H7 (cell line): ENCODE measurements around the gene COL4A1. TPM values are rescaled to one million over a fixed set of nuclear protein-coding genes. Genes with fewer than 3 reads are reported as not detected.

Experiments
- DNase-seq: peaks from one replicate; pipeline ENCODE4 v3.0.0; 2012
- H3K27me3 ChIP-seq: 2 replicates; pipeline ENCODE4 v1.6.0; 2011; ENCODE audit warnings: mild to moderate bottlenecking, low read length; ENCODE audit not compliant: control insufficient read depth, insufficient read depth
- H3K36me3 ChIP-seq: replicated peaks from 2 replicates; pipeline ENCODE4 v1.5.1; 2011; ENCODE audit warnings: low read length; ENCODE audit not compliant: control insufficient read depth, insufficient read depth
- H3K4me3 ChIP-seq: 2 replicates; pipeline ENCODE4 v1.5.1; 2011; ENCODE audit warnings: low read depth, mild to moderate bottlenecking, control low read depth, low read length, moderate library complexity; ENCODE audit not compliant: insufficient read depth
- total RNA-seq: library from RNA; depleted of rRNA; stranded (reverse); fragments of >200 nt; shearing (Covaris generic); gene quantifications from 2 replicates; pipeline ENCODE4 v1.2.3, GENCODE V29; 2014

The COL4A1 gene
- total RNA-seq, 1 experiment from 2014 or later: 135 TPM

- no peaks in the 10 kb centered on the region for H3K36me3 ChIP-seq
- peak; percentile 58 for DNase-seq
These were observed 172.2 kb downstream of the COL4A1 start for GRCh38 chr13:110134801-110135200.

GRCh38 chr13:110133425-110134235 lies 173.3 kb downstream of the COL4A1 start:
- Histone ChIP-seq H3K36me3 (no peaks in the 10 kb centered on the region), H3K27me3 (peaks cover 2% of the 10 kb centered on the region; the same call in 1 of the 2 replicates), H3K4me3 (no peak overlapping the region)
- DNase-seq: no peak

More at GRCh38 chr13:110134801-110135200, 172.2 kb downstream of the COL4A1 start:
- Histone ChIP-seq H3K4me3 (no peak overlapping the region), H3K27me3 (peaks cover 2% of the 10 kb centered on the region; the same call in 1 of the 2 replicates)

GRCh38 chr13:110132225-110132982 lies 174.6 kb downstream of the COL4A1 start:
- Histone ChIP-seq H3K27me3 (no peaks in the 10 kb centered on the region), H3K4me3 (no peak overlapping the region), H3K36me3 (no peaks in the 10 kb centered on the region)
- DNase-seq: peak; percentile 48

GRCh38 chr13:110131424-110131823 lies 175.5 kb downstream of the COL4A1 start:
- Histone ChIP-seq H3K4me3 (no peak overlapping the region), H3K27me3 (no peaks in the 10 kb centered on the region), H3K36me3 (no peaks in the 10 kb centered on the region)
- DNase-seq: peak; percentile 23

GRCh38 chr13:110130431-110130830 lies 176.5 kb downstream of the COL4A1 start:
- Histone ChIP-seq H3K4me3 (no peak overlapping the region), H3K36me3 (no peaks in the 10 kb centered on the region), H3K27me3 (no peaks in the 10 kb centered on the region)
- DNase-seq: no peak

- no peaks in the 10 kb centered on the region for H3K27me3 ChIP-seq
- H3K36me3 ChIP-seq: no peaks in the 10 kb centered on the region
- DNase-seq: no peak
These were observed 177.3 kb downstream of the COL4A1 start for GRCh38 chr13:110129539-110130186.

GRCh38 chr13:110129076-110129475 lies 177.9 kb downstream of the COL4A1 start:
- H3K36me3 ChIP-seq: no peaks in the 10 kb centered on the region
- no peak overlapping the region for H3K4me3 ChIP-seq
- no peak for DNase-seq
- H3K27me3 ChIP-seq: no peaks in the 10 kb centered on the region

More at GRCh38 chr13:110129539-110130186, 177.3 kb downstream of the COL4A1 start:
- H3K4me3 ChIP-seq: no peak overlapping the region

- no peaks in the 10 kb centered on the region for H3K36me3 ChIP-seq
- no peaks in the 10 kb centered on the region for H3K27me3 ChIP-seq
- no peak overlapping the region for H3K4me3 ChIP-seq
- no peak for DNase-seq
These were observed 178.4 kb downstream of the COL4A1 start for GRCh38 chr13:110128546-110128945.

- Histone ChIP-seq H3K36me3 (no peaks in the 10 kb centered on the region), H3K4me3 (no peak overlapping the region), H3K27me3 (no peaks in the 10 kb centered on the region)
- no peak for DNase-seq
These were observed 178.9 kb downstream of the COL4A1 start for GRCh38 chr13:110127986-110128511.

GRCh38 chr13:110126391-110126961 lies 180.5 kb downstream of the COL4A1 start:
- peak; percentile 76 for DNase-seq
- Histone ChIP-seq H3K27me3 (no peaks in the 10 kb centered on the region), H3K4me3 (no peak overlapping the region), H3K36me3 (no peaks in the 10 kb centered on the region)

GRCh38 chr13:110125613-110126272 lies 181.2 kb downstream of the COL4A1 start:
- H3K36me3 ChIP-seq: no peaks in the 10 kb centered on the region
- H3K27me3 ChIP-seq: no peaks in the 10 kb centered on the region
- H3K4me3 ChIP-seq: no peak overlapping the region
- no peak for DNase-seq

GRCh38 chr13:110125157-110125556 lies 181.8 kb downstream of the COL4A1 start:
- no peak for DNase-seq
- H3K27me3 ChIP-seq: no peaks in the 10 kb centered on the region
- no peaks in the 10 kb centered on the region for H3K36me3 ChIP-seq
- no peak overlapping the region for H3K4me3 ChIP-seq

- Histone ChIP-seq H3K36me3 (no peaks in the 10 kb centered on the region), H3K4me3 (no peak overlapping the region), H3K27me3 (no peaks in the 10 kb centered on the region)
- no peak for DNase-seq
These were observed 182.6 kb downstream of the COL4A1 start for GRCh38 chr13:110124201-110124940.
